Endothelial cell of umbilical vein (primary cell): ENCODE data around the gene ZNF232. TPM values are rescaled to one million over a fixed set of nuclear protein-coding genes. Genes with fewer than 3 reads are reported as not detected.
"Not testable (repeated sequence)": the region's sequence is repeated elsewhere in the genome, so short reads cannot be mapped to it uniquely, and the experiment has no call there.

ENCODE experiments used
- BruUV-seq: library from RNA; stranded (reverse); fragments of 400-500 nt; replicated peaks from 2 replicates; lab custom pipeline; 2021; lab: Mats Ljungman, UMichigan
- CTCF ChIA-PET: fragments of 300-600, 350-600 bp; sonication (Branson Sonifier 250); formaldehyde crosslinking; loops from one replicate; lab custom pipeline; 2021; ENCODE audit warnings: antibody characterized with exemption, inconsistent platforms; lab: Charles Lee
- POLR2A ChIA-PET: fragments of 300-600, 350-600 bp; sonication (Branson Sonifier 250); formaldehyde crosslinking; loops from one replicate; lab custom pipeline; 2021; ENCODE audit warnings: antibody characterized with exemption, inconsistent platforms; lab: Charles Lee
- DNase-seq: peaks from one replicate; pipeline ENCODE4 v3.0.0-alpha.2; 2011; ENCODE audit warnings: low read depth, low spot score
- FAIRE-seq: peaks from 2 replicates; lab custom pipeline; 2011; peaks lifted over from hg19 to GRCh38; lab: Jason Lieb, UNC
- H2AFZ ChIP-seq: 2 replicates; pipeline ENCODE4 v1.6.0; 2012; ENCODE audit warnings: low read depth, low read length, control low read depth, inconsistent platforms
- H3K27ac ChIP-seq: 2 replicates; pipeline ENCODE4 v1.5.1; 2011; ENCODE audit warnings: low read depth, mild to moderate bottlenecking, control low read depth, low read length, moderate library complexity; ENCODE audit not compliant: insufficient read depth
- H3K27me3 ChIP-seq, 2 experiments: 2 replicates each; pipeline versions ENCODE4 v1.6.0 to v1.6.1; 2011; ENCODE audit warnings: low read length in 2 of 2, mixed read lengths in 1 of 2; ENCODE audit not compliant: control insufficient read depth in 2 of 2, insufficient read depth in 2 of 2
- H3K36me3 ChIP-seq, 2 experiments: 2 replicates in 1 of 2; 3 replicates in 1 of 2; pipeline ENCODE4 v1.5.1; 2011; ENCODE audit warnings: low read length in 2 of 2, mild to moderate bottlenecking in 1 of 2, moderate library complexity in 1 of 2; ENCODE audit not compliant: control insufficient read depth in 2 of 2, insufficient read depth in 2 of 2; ENCODE audit errors: extremely low read depth in 1 of 2
- H3K4me1 ChIP-seq: 3 replicates; pipeline ENCODE4 v1.5.1; 2011; ENCODE audit warnings: mild to moderate bottlenecking, low read length; ENCODE audit not compliant: control insufficient read depth, insufficient read depth; ENCODE audit errors: extremely low read depth
- H3K4me2 ChIP-seq: 2 replicates; pipeline ENCODE4 v1.6.1; 2011; ENCODE audit warnings: low read length, control low read depth, mixed read lengths; ENCODE audit not compliant: insufficient read depth
- H3K4me3 ChIP-seq, 3 experiments: fragments of 200-600 bp in 1 of 3; sonication (generic), shearing (Covaris generic) in 1 of 3; replicated peaks in 1 of 3; 2 replicates each; pipeline ENCODE4 v1.5.1; 2011 to 2016; ENCODE audit warnings: control low read depth in 3 of 3, low read length in 3 of 3, mild to moderate bottlenecking in 2 of 3, inconsistent platforms in 1 of 3, low read depth in 1 of 3, moderate library complexity in 1 of 3; ENCODE audit not compliant: insufficient read depth in 1 of 3
- H3K79me2 ChIP-seq: 2 replicates; pipeline ENCODE4 v1.6.0; 2012; ENCODE audit warnings: low read length, inconsistent platforms; ENCODE audit not compliant: control insufficient read depth, insufficient read depth
- H3K9ac ChIP-seq: replicated peaks from 2 replicates; pipeline ENCODE3; 2011; ENCODE audit warnings: low read length, control low read depth; ENCODE audit not compliant: insufficient read depth; ENCODE audit errors: extremely low read depth
- H3K9me1 ChIP-seq: replicated peaks from 3 replicates; pipeline ENCODE4 v1.6.0; 2011; ENCODE audit warnings: mild to moderate bottlenecking, low read length; ENCODE audit not compliant: control insufficient read depth, insufficient read depth; ENCODE audit errors: extremely low read depth
- H3K9me3 ChIP-seq: replicated peaks from 2 replicates; pipeline ENCODE4 v1.5.1; 2012; ENCODE audit warnings: low read length, inconsistent platforms; ENCODE audit not compliant: control insufficient read depth, insufficient read depth
- H4K20me1 ChIP-seq: replicated peaks from 2 replicates; pipeline ENCODE3; 2011; ENCODE audit warnings: mild to moderate bottlenecking, low read length; ENCODE audit not compliant: control insufficient read depth, insufficient read depth; ENCODE audit errors: extremely low read depth
- CTCF ChIP-seq, 2 donors: IDR thresholded peaks; 1 replicate in 1 of 2; 2 replicates in 1 of 2; pipeline ENCODE4 v1.5.1; 2011; ENCODE audit warnings: low read length in 2 of 2, mild to moderate bottlenecking in 2 of 2, moderate library complexity in 2 of 2, control low read depth in 1 of 2, inconsistent platforms in 1 of 2, low read depth in 1 of 2; ENCODE audit not compliant: insufficient read depth in 1 of 2; ENCODE audit errors: extremely low read depth in 1 of 2
- EZH2 ChIP-seq: IDR thresholded peaks from 2 replicates; pipeline ENCODE4 v1.6.1; 2012; ENCODE audit warnings: borderline replicate concordance, low read depth, mild to moderate bottlenecking, moderate library complexity, low read length, inconsistent platforms; ENCODE audit not compliant: severe bottlenecking
- FOS ChIP-seq: IDR thresholded peaks from 2 replicates; pipeline ENCODE4 v1.6.1; 2011; ENCODE audit warnings: mild to moderate bottlenecking, low read length, moderate library complexity, borderline replicate concordance; ENCODE audit not compliant: insufficient read depth
- GATA2 ChIP-seq: IDR thresholded peaks from 2 replicates; pipeline ENCODE4 v1.7.0; 2011; ENCODE audit warnings: low read depth, mild to moderate bottlenecking, moderate library complexity, mixed read lengths, low read length; ENCODE audit not compliant: insufficient read length, insufficient read depth
- JUN ChIP-seq: IDR thresholded peaks from 2 replicates; pipeline ENCODE4 v1.6.1; 2011; ENCODE audit warnings: borderline replicate concordance, low read depth; ENCODE audit not compliant: insufficient read length, insufficient read depth
- MAX ChIP-seq: IDR thresholded peaks from 2 replicates; pipeline ENCODE4 v1.6.1; 2011; ENCODE audit not compliant: insufficient read depth, insufficient read length
- MYC ChIP-seq: IDR thresholded peaks from one replicate; pipeline ENCODE4 v1.6.1; 2011; ENCODE audit warnings: mild to moderate bottlenecking, low read depth, low read length
- POLR2A ChIP-seq: IDR thresholded peaks from 2 replicates; pipeline ENCODE4 v1.6.1; 2012; ENCODE audit warnings: low read depth, mild to moderate bottlenecking, control low read depth, low read length
- POLR2AphosphoS5 ChIP-seq: IDR thresholded peaks from 2 replicates; pipeline ENCODE4 v1.6.1; 2012; ENCODE audit warnings: low read depth, mild to moderate bottlenecking, control low read depth, low read length, moderate library complexity; ENCODE audit not compliant: insufficient read depth
- dilution Hi-C: fragments of 300-500 bp; cut with MboI; formaldehyde crosslinking; loops from one replicate; pipeline ENCODE4 v1.15.0; 2019; ENCODE audit warnings: low sequenced_read_pairs; ENCODE audit not compliant: extremely low pct_ligation_motif_present
- intact Hi-C: fragments of 100-400 bp; cut with micrococcal nuclease; formaldehyde crosslinking; loops from one replicate; pipeline ENCODE4 v1.10.0; 2022
- polyA plus RNA-seq, 4 experiments: library from polyadenylated mRNA; depleted of rRNA in 3 of 4; stranded (reverse) in 3 of 4; unstranded in 1 of 4; fragments of >200 nt; gene quantifications; 2 replicates each; pipeline versions ENCODE4 v1.2.1 to v1.2.3, GENCODE V29; 2011 to 2012; ENCODE audit warnings: missing spikeins in 1 of 4
- total RNA-seq: library from RNA; stranded (reverse); gene quantifications from 2 replicates; pipeline ENCODE4 v1.2.3, GENCODE V29; 2021

The ZNF232 gene
- total and polyA plus RNA-seq, 2 donors (not counting 3 experiments of a cell fraction or from before 2014, with no cell fraction given) = 3.1 to 9.9 TPM

DNA sequence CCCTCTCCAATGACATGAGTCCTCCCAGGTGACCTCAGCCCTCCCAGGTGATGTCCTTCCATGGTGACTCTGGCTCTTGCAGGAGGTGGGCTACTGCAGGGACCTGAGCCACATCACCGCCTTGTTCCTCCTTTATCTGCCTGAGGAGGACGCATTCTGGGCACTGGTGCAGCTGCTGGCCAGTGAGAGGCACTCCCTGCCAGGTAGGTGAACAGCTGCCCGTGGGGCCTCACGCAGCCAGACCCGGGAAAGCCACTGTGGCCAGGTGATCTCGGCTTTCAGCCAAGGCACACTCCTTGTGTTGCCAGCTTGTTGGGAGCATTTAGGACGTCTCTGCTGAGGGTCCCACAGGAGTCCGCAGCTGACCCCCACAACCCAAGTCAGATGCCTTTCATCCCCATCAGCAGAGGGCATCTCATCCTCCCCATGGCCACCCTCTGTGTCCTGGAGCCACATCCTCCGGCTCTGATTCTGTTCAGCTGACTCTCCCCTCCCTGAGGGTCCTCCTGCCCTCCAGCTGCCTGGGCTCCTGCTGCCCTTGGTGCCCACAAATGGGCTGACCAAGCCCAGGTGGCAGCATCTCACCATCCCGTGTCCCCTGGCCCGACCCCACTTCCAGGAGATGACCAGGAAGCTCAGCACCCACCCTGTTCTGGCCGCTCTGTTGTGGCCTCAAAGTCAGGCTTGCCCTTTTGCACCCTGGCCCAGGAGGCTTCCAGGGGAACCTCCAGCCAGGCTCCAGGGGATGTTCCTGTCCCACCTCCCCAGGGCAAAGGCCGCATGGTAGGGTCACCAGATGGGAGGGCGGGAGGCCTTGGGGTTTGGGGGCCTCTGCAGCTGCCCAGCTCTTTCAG is 24.3 kb upstream of the ZNF232 start:
- CTCF ChIA-PET = no interaction called here
- no peak for TF ChIP-seq POLR2AphosphoS5
- TF ChIP-seq CTCF (IDR thresholded peaks at IDR 0.05; ENCODE audit: extremely low read depth in 1 of 2, insufficient read depth in 1 of 2, low read depth in 1 of 2, low read length in 2 of 2) = no peak
- no peak for TF ChIP-seq MYC
- no peak for TF ChIP-seq FOS
- TF ChIP-seq GATA2 = no peak
- no peak for TF ChIP-seq JUN
- no peak for TF ChIP-seq POLR2A
- no peak for TF ChIP-seq EZH2
- TF ChIP-seq MAX = no peak

DNA sequence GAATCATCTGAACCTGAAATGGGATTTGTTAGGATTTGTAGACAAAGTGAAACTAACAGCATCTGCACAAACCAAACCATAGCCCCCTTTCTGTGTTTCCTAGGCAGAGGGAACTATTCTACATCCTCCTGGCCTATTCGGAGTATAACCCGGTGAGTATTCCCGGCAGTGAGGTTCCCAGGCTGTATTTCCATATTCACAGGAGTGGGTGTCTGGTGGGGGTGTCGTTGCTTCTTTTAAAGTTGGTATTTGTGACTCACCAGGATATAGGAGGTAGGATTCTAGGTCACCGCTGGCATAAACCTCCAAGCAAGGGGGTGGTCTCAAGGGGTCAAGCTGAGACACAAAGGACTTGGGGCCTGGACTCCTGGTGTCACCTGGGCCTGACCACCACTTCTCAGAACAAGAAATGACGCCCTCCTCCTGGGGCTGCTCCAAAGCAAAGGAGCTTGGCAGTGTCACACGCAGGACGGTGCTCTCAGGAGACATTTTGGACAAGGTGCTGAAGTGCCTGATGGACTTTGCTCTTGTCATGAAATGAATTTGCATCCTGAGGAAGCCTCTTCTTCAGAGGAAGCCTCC is 23.5 kb upstream of the ZNF232 start:
- H3K4me3 ChIP-seq, POLR2A ChIA-PET, H3K27me3 ChIP-seq, DNase-seq, H3K4me2 ChIP-seq, H3K79me2 ChIP-seq, dilution Hi-C loops, H3K36me3 ChIP-seq, FAIRE-seq, intact Hi-C loops, H2AFZ ChIP-seq, H3K27ac ChIP-seq, H3K9ac ChIP-seq, H3K9me3 ChIP-seq, BruUV-seq, H3K9me1 ChIP-seq, CTCF ChIA-PET, H4K20me1 ChIP-seq, H3K4me1 ChIP-seq: not testable (repeated sequence)

More for the DNA sequence above, 24.3 kb upstream of the ZNF232 start:
- POLR2A ChIA-PET = no interaction called here
- Histone ChIP-seq H3K79me2 (no peaks in the 10 kb centered on the region), H3K4me1 (no peaks in the 10 kb centered on the region), H3K27ac (no peak overlapping the region), H3K9ac (no peak overlapping the region), H3K4me3 (no peak overlapping the region), H3K27me3 (peaks cover 0 to 2% of the 10 kb centered on the region in 2 experiments), H4K20me1 (no peaks in the 10 kb centered on the region), H3K9me1 (no peaks in the 10 kb centered on the region), H3K9me3 (no peaks in the 10 kb centered on the region), H3K4me2 (no peak overlapping the region), H2AFZ (no peak overlapping the region), H3K36me3 (no peaks in the 10 kb centered on the region)
- intact Hi-C loops (no loop called here), dilution Hi-C loops (no loop called here)
- no TSS peak for BruUV-seq
- no peak for DNase-seq
- no peak for FAIRE-seq
